T-cell (primary cell): ENCODE results near the gene IMMP2L. TPM values are rescaled to one million over a fixed set of nuclear protein-coding genes. Genes with fewer than 3 reads are reported as not detected.

Experiments used
- ATAC-seq, 4 experiments: fragments of 200-7000 bp in 3 of 4; fragments of 150-1000 bp in 1 of 4; cut with Tn5 transposase; replicated peaks in 1 of 4; 1 replicate in 3 of 4; 2 replicates in 1 of 4; pipeline ENCODE4 v1.10.0; 2021; ENCODE audit warnings: moderate library complexity in 3 of 4, mild to moderate bottlenecking in 2 of 4, moderate number of reproducible peaks in 1 of 4
- CTCF ChIA-PET, 2 donors: fragments of 300-600 bp; sonication (Branson Sonifier 250); formaldehyde crosslinking; loops; one replicate each; lab custom pipeline; 2022; ENCODE audit warnings: antibody characterized with exemption in 2 of 2; lab: Charles Lee
- POLR2A ChIA-PET, 2 donors: fragments of 300-600 bp; sonication (Branson Sonifier 250); formaldehyde crosslinking; loops; one replicate each; lab custom pipeline; 2022; ENCODE audit warnings: antibody characterized with exemption in 2 of 2; lab: Charles Lee
- DNase-seq, 35 experiments: peaks; one replicate each; pipeline versions ENCODE4 v3.0.0 to v3.0.0-alpha.2; 2013 to 2023
- H3K27ac ChIP-seq: one replicate; pipeline ENCODE4 v1.5.1; 2013; ENCODE audit warnings: low read length
- H3K27me3 ChIP-seq, 2 experiments: replicated peaks in 1 of 2; 1 replicate in 1 of 2; 2 replicates in 1 of 2; pipeline versions ENCODE4 v1.6.1 to v1.7.0; 2013; ENCODE audit warnings: low read length in 1 of 2, mixed read lengths in 1 of 2; ENCODE audit not compliant: control insufficient read depth in 2 of 2, insufficient read depth in 2 of 2; ENCODE audit errors: extremely low read depth in 1 of 2
- H3K36me3 ChIP-seq, 2 donors: 1 replicate in 1 of 2; 2 replicates in 1 of 2; pipeline versions ENCODE4 v1.6.1 to v1.7.0; 2013; ENCODE audit warnings: low read length in 1 of 2; ENCODE audit not compliant: control insufficient read depth in 2 of 2, insufficient read depth in 1 of 2; ENCODE audit errors: extremely low read depth in 1 of 2
- H3K4me1 ChIP-seq, 2 experiments: 1 replicate in 1 of 2; 2 replicates in 1 of 2; pipeline versions ENCODE4 v1.6.1 to v1.7.0; 2013; ENCODE audit warnings: low read length in 2 of 2, mixed read lengths in 1 of 2; ENCODE audit not compliant: insufficient read depth in 2 of 2, control insufficient read depth in 1 of 2; ENCODE audit errors: extremely low read depth in 1 of 2
- H3K4me3 ChIP-seq, 2 donors: 1 replicate in 1 of 2; 2 replicates in 1 of 2; pipeline versions ENCODE4 v1.5.1 to v1.7.0; 2013; ENCODE audit warnings: mild to moderate bottlenecking in 2 of 2, low read length in 1 of 2, moderate library complexity in 1 of 2; ENCODE audit not compliant: control insufficient read depth in 1 of 2; ENCODE audit errors: extremely low read depth in 1 of 2
- H3K9me3 ChIP-seq: 2 replicates; pipeline ENCODE4 v1.7.0; 2013
- H3K27ac Mint-ChIP-seq, 2 donors: one replicate each; pipeline ENCODE4 v1.8.0; 2020 to 2021; ENCODE audit warnings: mild to moderate bottlenecking in 2 of 2, mixed read lengths in 2 of 2
- H3K27me3 Mint-ChIP-seq, 2 donors: one replicate each; pipeline ENCODE4 v1.8.0; 2021 to 2022; ENCODE audit warnings: mixed read lengths in 2 of 2
- H3K36me3 Mint-ChIP-seq: one replicate; pipeline ENCODE4 v1.8.0; 2021; ENCODE audit warnings: mixed read lengths
- H3K4me1 Mint-ChIP-seq, 3 donors: one replicate each; pipeline ENCODE4 v1.8.0; 2020 to 2022; ENCODE audit warnings: mixed read lengths in 3 of 3, mild to moderate bottlenecking in 1 of 3
- H3K4me3 Mint-ChIP-seq, 3 donors: one replicate each; pipeline ENCODE4 v1.8.0; 2020 to 2022; ENCODE audit warnings: mild to moderate bottlenecking in 3 of 3, mixed read lengths in 3 of 3, moderate library complexity in 3 of 3
- H3K9me3 Mint-ChIP-seq, 3 donors: one replicate each; pipeline ENCODE4 v1.8.0; 2020 to 2022; ENCODE audit warnings: mixed read lengths in 3 of 3
- WGBS: methylation state at CpG from one replicate; pipeline ENCODE4 v1.1.5; 2013; ENCODE audit warnings: missing lambda C conversion rate; ENCODE audit not compliant: insufficient coverage; 5-methylcytosine and 5-hydroxymethylcytosine counted together
- total RNA-seq, 35 experiments: library from RNA in 6 of 35; stranded (reverse) in 6 of 35; fragments of 120-200 nt in 1 of 35; gene quantifications; one replicate each; pipeline versions ENCODE4 v1.2.1 to v1.2.4 and lab custom pipeline; 2013 to 2026

The IMMP2L gene
- total RNA-seq, 5 donors from 2014 or later (not counting 1 experiment from before 2014, with no cell fraction given): 14.1 to 27.3 (median 21.7) TPM

- H3K36me3 ChIP-seq: no peaks in the 10 kb centered on the region
- no peaks in the 10 kb centered on the region for H3K9me3 Mint-ChIP-seq
- CTCF ChIA-PET: no interaction called here
- H3K27me3 Mint-ChIP-seq: no peaks in the 10 kb centered on the region
- no peaks in the 10 kb centered on the region for H3K36me3 Mint-ChIP-seq
- H3K4me3 ChIP-seq: no peak overlapping the region
- H3K27me3 ChIP-seq: no peaks in the 10 kb centered on the region
- no peak overlapping the region for H3K27ac ChIP-seq
- 44% methylated on average over 1 of the region's 2 CpGs for WGBS
- H3K9me3 ChIP-seq: no peaks in the 10 kb centered on the region
- no peaks in the 10 kb centered on the region for H3K4me1 ChIP-seq
- no peak overlapping the region for H3K4me3 Mint-ChIP-seq
- DNase-seq: no peak
- no peak overlapping the region for H3K27ac Mint-ChIP-seq
- ATAC-seq: no peak
- POLR2A ChIA-PET: no interaction called here
- peaks cover 0 to 5% (median 4%) of the 10 kb centered on the region in 3 donors for H3K4me1 Mint-ChIP-seq
Measured at GRCh38 chr7:110914263-110914662, 648.0 kb downstream of the IMMP2L start.

GRCh38 chr7:110911632-110912031, 650.7 kb downstream of the IMMP2L start:
- DNase-seq: no peak
- H3K4me1 Mint-ChIP-seq: peaks cover 0 to 11% (median 6%) of the 10 kb centered on the region in 3 donors
- H3K27me3 ChIP-seq: no peaks in the 10 kb centered on the region
- WGBS: no CpG with 5 or more reads among the region's 2 CpGs
- no peaks in the 10 kb centered on the region for H3K36me3 Mint-ChIP-seq
- H3K9me3 Mint-ChIP-seq: no peaks in the 10 kb centered on the region
- no peak overlapping the region for H3K4me3 ChIP-seq
- no peaks in the 10 kb centered on the region for H3K9me3 ChIP-seq
- H3K4me1 ChIP-seq: no peaks in the 10 kb centered on the region
- ChIA-PET POLR2A (no interaction called here), CTCF (no interaction called here)
- H3K36me3 ChIP-seq: no peaks in the 10 kb centered on the region
- no peak overlapping the region for H3K27ac ChIP-seq
- ATAC-seq: no peak
- no peaks in the 10 kb centered on the region for H3K27me3 Mint-ChIP-seq
- H3K27ac Mint-ChIP-seq: no peak overlapping the region
- H3K4me3 Mint-ChIP-seq: no peak overlapping the region

- ATAC-seq (no peak), DNase-seq (no peak)
- no peaks in the 10 kb centered on the region for H3K27me3 Mint-ChIP-seq
- no peaks in the 10 kb centered on the region for H3K36me3 ChIP-seq
- ChIA-PET POLR2A (no interaction called here), CTCF (no interaction called here)
- no peak overlapping the region for H3K4me3 ChIP-seq
- H3K27ac Mint-ChIP-seq: no peak overlapping the region
- peaks cover 0 to 7% of the 10 kb centered on the region in 2 experiments for H3K4me1 ChIP-seq
- H3K4me3 Mint-ChIP-seq: no peak overlapping the region
- H3K9me3 ChIP-seq: no peaks in the 10 kb centered on the region
- no CpG with 5 or more reads among the region's 3 CpGs for WGBS
- H3K36me3 Mint-ChIP-seq: no peaks in the 10 kb centered on the region
- no peak overlapping the region for H3K27ac ChIP-seq
- H3K27me3 ChIP-seq: no peaks in the 10 kb centered on the region
- peaks cover 10 to 18% (median 17%) of the 10 kb centered on the region in 3 donors for H3K4me1 Mint-ChIP-seq
- no peaks in the 10 kb centered on the region for H3K9me3 Mint-ChIP-seq
Measured at GRCh38 chr7:110909117-110909516, 653.2 kb downstream of the IMMP2L start.

- Mint-ChIP-seq H3K27me3 (no peaks in the 10 kb centered on the region), H3K27ac (peak overlapping the region in 1 of 2 donors; percentile 24), H3K36me3 (no peaks in the 10 kb centered on the region), H3K4me3 (peak overlapping the region; percentile 17 to 52 (median 48)), H3K4me1 (peaks cover 10 to 18% (median 17%) of the 10 kb centered on the region in 3 donors), H3K9me3 (no peaks in the 10 kb centered on the region)
- no peaks in the 10 kb centered on the region for H3K27me3 ChIP-seq
- H3K9me3 ChIP-seq: no peaks in the 10 kb centered on the region
- no peak overlapping the region for H3K27ac ChIP-seq
- H3K36me3 ChIP-seq: no peaks in the 10 kb centered on the region
- ChIA-PET CTCF (interaction anchor here in 1 of 2 donors (0.5 kb wide), 1 partner anchor 191 kb away, joined by 3 read pairs; no protein-coding TSS in a partner anchor), POLR2A (no interaction called here)
- DNase-seq (no peak), ATAC-seq (peak in 1 of 4 experiments; percentile 60)
- H3K4me3 ChIP-seq: no peak overlapping the region
- 63% methylated on average over 2 of the region's 4 CpGs for WGBS
- H3K4me1 ChIP-seq: peaks cover 0 to 7% of the 10 kb centered on the region in 2 experiments
Measured at GRCh38 chr7:110905773-110906566, 656.3 kb downstream of the IMMP2L start.

- Histone ChIP-seq H3K4me3 (no peak overlapping the region), H3K27ac (no peak overlapping the region), H3K36me3 (no peaks in the 10 kb centered on the region), H3K27me3 (no peaks in the 10 kb centered on the region), H3K4me1 (no peaks in the 10 kb centered on the region), H3K9me3 (no peaks in the 10 kb centered on the region)
- H3K27me3 Mint-ChIP-seq: no peaks in the 10 kb centered on the region
- no peaks in the 10 kb centered on the region for H3K4me1 Mint-ChIP-seq
- H3K36me3 Mint-ChIP-seq: peaks cover 2% of the 10 kb centered on the region
- CTCF ChIA-PET: interaction anchor here in 1 of 2 donors (0.6 to 0.7 kb wide), 2 partner anchors 16 to 440 kb away, joined by 3 to 4 read pairs; no protein-coding TSS in a partner anchor
- no peak for ATAC-seq
- POLR2A ChIA-PET: interaction anchor here in 1 of 2 donors (0.6 kb wide), 1 partner anchor 329 kb away, joined by 3 read pairs; no protein-coding TSS in a partner anchor
- peaks cover 0 to 16% (median 4%) of the 10 kb centered on the region in 3 donors for H3K9me3 Mint-ChIP-seq
- no peak overlapping the region for H3K4me3 Mint-ChIP-seq
- H3K27ac Mint-ChIP-seq: no peak overlapping the region
- no peak for DNase-seq
Measured at GRCh38 chr7:110898516-110898915, 663.8 kb downstream of the IMMP2L start.

GRCh38 chr7:110897538-110897937, 664.8 kb downstream of the IMMP2L start:
- no peaks in the 10 kb centered on the region for H3K27me3 Mint-ChIP-seq
- H3K4me1 Mint-ChIP-seq: no peaks in the 10 kb centered on the region
- H3K4me1 ChIP-seq: no peaks in the 10 kb centered on the region
- no peaks in the 10 kb centered on the region for H3K27me3 ChIP-seq
- no peak overlapping the region for H3K27ac ChIP-seq
- peaks cover 2% of the 10 kb centered on the region for H3K36me3 Mint-ChIP-seq
- H3K9me3 Mint-ChIP-seq: peaks cover 0 to 16% (median 4%) of the 10 kb centered on the region in 3 donors
- H3K36me3 ChIP-seq: no peaks in the 10 kb centered on the region
- POLR2A ChIA-PET: interaction anchor here in 1 of 2 donors (0.6 kb wide), 1 partner anchor 194 kb away, joined by 4 read pairs; no protein-coding TSS in a partner anchor
- CTCF ChIA-PET: no interaction called here
- no peak overlapping the region for H3K4me3 Mint-ChIP-seq
- no peaks in the 10 kb centered on the region for H3K9me3 ChIP-seq
- no peak overlapping the region for H3K27ac Mint-ChIP-seq
- no peak overlapping the region for H3K4me3 ChIP-seq
- ATAC-seq (no peak), DNase-seq (no peak)
- no CpG with 5 or more reads among the region's 1 CpG for WGBS
